GM12874 (cell line): ENCODE data around the gene ACVR2A.

ENCODE experiments used
- CTCF ChIP-seq: IDR thresholded peaks from 2 replicates; pipeline ENCODE4 v1.5.1; 2011; ENCODE audit warnings: low read depth, mild to moderate bottlenecking, control low read depth, low read length, moderate library complexity; ENCODE audit not compliant: insufficient read depth

ACVR2A gene

GRCh38 chr2:147860009-147860408 is 15.2 kb downstream of the ACVR2A start:
- no peak for TF ChIP-seq CTCF

- no peak for TF ChIP-seq CTCF
Observed at GRCh38 chr2:147862859-147863516, 18.2 kb downstream of the ACVR2A start.

GRCh38 chr2:147863835-147864234 is 19.0 kb downstream of the ACVR2A start:
- TF ChIP-seq CTCF: no peak

- TF ChIP-seq CTCF: no peak
Observed at GRCh38 chr2:147865560-147865959, 20.7 kb downstream of the ACVR2A start.

- no peak for TF ChIP-seq CTCF
Observed at GRCh38 chr2:147867050-147867449, 22.2 kb downstream of the ACVR2A start.

GRCh38 chr2:147869934-147870333 is 25.1 kb downstream of the ACVR2A start:
- TF ChIP-seq CTCF: no peak

- no peak for TF ChIP-seq CTCF
Observed at GRCh38 chr2:147872967-147873366, 28.1 kb downstream of the ACVR2A start.
